Cardiac muscle cell (in vitro differentiated cells and primary cell): ENCODE results near the gene MTPN. TPM values are rescaled to one million over a fixed set of nuclear protein-coding genes. Genes with fewer than 3 reads are reported as not detected.

Source experiments
- DNase-seq, 2 donors: peaks; one replicate each; pipeline versions ENCODE4 v3.0.0 to v3.0.0-alpha.2; 2010 to 2017; ENCODE audit warnings: low read depth in 1 of 2, low spot score in 1 of 2
- H3K27ac ChIP-seq: fragments of 200-600 bp; sonication (generic); 2 replicates; pipeline ENCODE4 v1.5.1; 2016
- H3K27me3 ChIP-seq: fragments of 200-600 bp; sonication (generic); 2 replicates; pipeline ENCODE4 v1.6.0; 2016; ENCODE audit warnings: control low read depth
- H3K36me3 ChIP-seq: fragments of 200-600 bp; sonication (generic); 2 replicates; pipeline ENCODE4 v1.5.1; 2016; ENCODE audit warnings: control low read depth
- H3K4me1 ChIP-seq: fragments of 200-600 bp; sonication (generic); 2 replicates; pipeline ENCODE4 v1.8.1; 2017; ENCODE audit warnings: low read depth, mild to moderate bottlenecking, mixed run types
- H3K4me3 ChIP-seq: fragments of 200-600 bp; sonication (generic); 2 replicates; pipeline ENCODE4 v1.5.1; 2016; ENCODE audit warnings: mild to moderate bottlenecking
- H3K9me3 ChIP-seq: fragments of 200-600 bp; sonication (generic); 2 replicates; pipeline ENCODE4 v1.5.1; 2017; ENCODE audit warnings: low read depth, mild to moderate bottlenecking, control low read depth
- polyA plus RNA-seq: library from polyadenylated mRNA; unstranded; fragments of >200 nt; fragmentation: Nextera tagmentation; extraction: Ambion mirVana; gene quantifications from 2 replicates; pipeline ENCODE4 v1.2.1, GENCODE V29; 2016
- total RNA-seq: library from RNA; depleted of rRNA; stranded (reverse); fragments of >200 nt; gene quantifications from 2 replicates; pipeline ENCODE4 v1.2.3, GENCODE V29; 2016
- TF ChIP-seq, protein P1 (sequence below): IDR thresholded peaks from 2 replicates; pipeline ENCODE4 v1.5.1; 2012; ENCODE audit warnings: low read depth, mild to moderate bottlenecking, low read length

Gene MTPN
- total and polyA plus RNA-seq, 2 experiments from 2014 or later: 86.1 to 110 TPM

DNA sequence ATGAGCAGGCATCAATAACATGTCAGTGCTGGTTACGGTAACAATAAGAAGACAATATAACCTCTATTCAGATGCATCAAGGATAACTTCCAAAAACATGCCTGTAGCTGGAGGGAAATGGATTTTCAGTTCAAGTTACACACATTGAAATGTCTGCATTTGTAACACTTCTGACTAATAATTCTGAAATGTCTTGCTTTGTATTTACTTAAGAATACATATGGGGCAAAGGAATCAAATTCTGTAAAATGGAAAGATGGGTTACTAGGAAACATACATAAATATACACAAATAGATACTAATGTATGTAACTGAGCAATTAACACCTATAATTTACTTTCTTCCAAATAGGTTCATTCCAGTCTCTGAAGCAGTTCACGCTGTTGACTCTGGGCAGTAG lies 18.6 kb upstream of the MTPN start:
- Histone ChIP-seq H3K9me3 (no peaks in the 10 kb centered on the region), H3K27ac (no peak overlapping the region), H3K4me3 (no peak overlapping the region), H3K4me1 (no peaks in the 10 kb centered on the region), H3K27me3 (no peaks in the 10 kb centered on the region), H3K36me3 (no peaks in the 10 kb centered on the region)
- TF ChIP-seq, protein P1, sequence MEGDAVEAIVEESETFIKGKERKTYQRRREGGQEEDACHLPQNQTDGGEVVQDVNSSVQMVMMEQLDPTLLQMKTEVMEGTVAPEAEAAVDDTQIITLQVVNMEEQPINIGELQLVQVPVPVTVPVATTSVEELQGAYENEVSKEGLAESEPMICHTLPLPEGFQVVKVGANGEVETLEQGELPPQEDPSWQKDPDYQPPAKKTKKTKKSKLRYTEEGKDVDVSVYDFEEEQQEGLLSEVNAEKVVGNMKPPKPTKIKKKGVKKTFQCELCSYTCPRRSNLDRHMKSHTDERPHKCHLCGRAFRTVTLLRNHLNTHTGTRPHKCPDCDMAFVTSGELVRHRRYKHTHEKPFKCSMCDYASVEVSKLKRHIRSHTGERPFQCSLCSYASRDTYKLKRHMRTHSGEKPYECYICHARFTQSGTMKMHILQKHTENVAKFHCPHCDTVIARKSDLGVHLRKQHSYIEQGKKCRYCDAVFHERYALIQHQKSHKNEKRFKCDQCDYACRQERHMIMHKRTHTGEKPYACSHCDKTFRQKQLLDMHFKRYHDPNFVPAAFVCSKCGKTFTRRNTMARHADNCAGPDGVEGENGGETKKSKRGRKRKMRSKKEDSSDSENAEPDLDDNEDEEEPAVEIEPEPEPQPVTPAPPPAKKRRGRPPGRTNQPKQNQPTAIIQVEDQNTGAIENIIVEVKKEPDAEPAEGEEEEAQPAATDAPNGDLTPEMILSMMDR: no peak
- no peak for DNase-seq

DNA sequence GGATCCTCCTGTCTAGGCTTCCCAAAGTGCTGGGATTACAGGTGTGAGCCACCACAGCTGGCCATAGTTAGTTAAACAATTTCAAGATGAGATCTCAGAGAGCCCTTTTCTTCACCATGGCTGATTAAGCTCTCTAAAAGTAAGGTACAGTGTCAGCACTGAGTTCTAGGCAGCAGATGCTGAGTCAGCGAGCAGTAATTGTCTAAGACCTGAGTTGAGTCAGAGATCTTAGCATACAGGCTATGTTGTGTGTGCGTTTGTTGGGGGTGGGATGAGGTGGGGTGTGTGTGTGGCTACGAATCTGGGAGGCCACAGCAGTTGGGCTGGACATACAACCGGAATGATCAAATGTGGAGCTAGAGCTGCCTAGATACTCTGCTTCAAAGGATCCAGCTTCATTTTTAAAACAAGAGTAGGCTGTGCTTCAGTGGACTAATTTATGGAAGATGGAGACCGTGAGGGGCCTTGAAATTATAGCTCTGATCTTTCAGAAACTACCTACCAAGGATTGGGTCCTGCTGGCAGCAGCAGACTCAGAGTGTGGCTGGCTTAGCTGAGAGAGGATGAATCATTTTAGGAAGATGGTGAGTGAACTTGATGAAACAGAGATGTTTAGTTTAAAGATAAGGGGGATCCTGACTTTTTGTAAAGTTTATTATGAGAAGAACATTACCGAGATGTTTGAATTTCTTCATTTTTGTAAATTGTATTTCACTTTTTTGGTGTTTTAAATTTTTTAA lies 17.5 kb upstream of the MTPN start:
- no peak overlapping the region for H3K27ac ChIP-seq
- TF ChIP-seq, protein P1: no peak
- H3K27me3 ChIP-seq: no peaks in the 10 kb centered on the region
- DNase-seq: peak in 1 of 2 donors; percentile 52
- no peak overlapping the region for H3K4me3 ChIP-seq
- peaks cover 4% of the 10 kb centered on the region for H3K4me1 ChIP-seq
- no peaks in the 10 kb centered on the region for H3K9me3 ChIP-seq
- H3K36me3 ChIP-seq: no peaks in the 10 kb centered on the region

DNA sequence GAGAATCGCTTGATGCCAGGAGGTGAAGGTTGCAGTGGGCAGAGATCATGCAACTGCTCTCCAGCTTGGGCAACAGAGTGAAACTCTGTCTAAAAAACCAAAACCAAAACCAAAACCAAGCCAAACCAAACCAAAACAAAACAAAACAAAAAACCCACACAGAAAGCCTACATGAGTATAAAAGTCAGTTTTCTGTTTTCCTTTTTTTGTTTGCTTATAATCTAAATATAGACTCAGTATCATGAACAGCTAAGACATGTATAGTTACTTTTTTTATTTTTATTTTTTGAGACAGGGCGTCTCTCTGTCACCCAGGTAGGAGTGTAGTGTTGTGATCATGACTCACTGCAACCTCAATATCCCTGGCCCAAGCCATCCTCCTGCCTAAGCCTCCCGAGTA lies 16.8 kb upstream of the MTPN start:
- Histone ChIP-seq H3K4me1 (peaks cover 4% of the 10 kb centered on the region), H3K27ac (no peak overlapping the region), H3K4me3 (no peak overlapping the region), H3K9me3 (no peaks in the 10 kb centered on the region), H3K27me3 (no peaks in the 10 kb centered on the region), H3K36me3 (no peaks in the 10 kb centered on the region)
- no peak for DNase-seq
- TF ChIP-seq, protein P1: no peak

DNA sequence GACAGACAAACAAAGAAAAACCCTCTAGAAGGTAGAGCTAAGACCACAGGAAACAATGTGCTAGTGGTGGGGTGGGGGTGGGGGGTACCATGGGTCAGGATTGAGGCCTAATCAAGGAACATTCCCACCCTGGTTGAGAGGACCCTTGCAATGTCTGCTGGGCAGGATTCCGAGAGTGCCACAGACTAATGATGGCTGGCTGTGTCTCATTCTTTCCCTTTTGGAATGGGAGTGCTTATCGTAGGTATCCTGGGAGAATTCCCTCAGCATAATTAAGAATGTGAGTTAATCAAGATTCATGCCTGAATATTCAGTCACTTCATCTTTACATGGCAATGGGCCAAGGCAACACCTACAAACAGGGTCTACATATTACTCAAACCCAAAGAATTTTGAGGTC lies 14.7 kb upstream of the MTPN start:
- Histone ChIP-seq H3K9me3 (no peaks in the 10 kb centered on the region), H3K4me3 (no peak overlapping the region), H3K27ac (no peak overlapping the region), H3K27me3 (no peaks in the 10 kb centered on the region), H3K36me3 (no peaks in the 10 kb centered on the region), H3K4me1 (peaks cover 4% of the 10 kb centered on the region)
- DNase-seq: no peak
- TF ChIP-seq, protein P1: no peak

DNA sequence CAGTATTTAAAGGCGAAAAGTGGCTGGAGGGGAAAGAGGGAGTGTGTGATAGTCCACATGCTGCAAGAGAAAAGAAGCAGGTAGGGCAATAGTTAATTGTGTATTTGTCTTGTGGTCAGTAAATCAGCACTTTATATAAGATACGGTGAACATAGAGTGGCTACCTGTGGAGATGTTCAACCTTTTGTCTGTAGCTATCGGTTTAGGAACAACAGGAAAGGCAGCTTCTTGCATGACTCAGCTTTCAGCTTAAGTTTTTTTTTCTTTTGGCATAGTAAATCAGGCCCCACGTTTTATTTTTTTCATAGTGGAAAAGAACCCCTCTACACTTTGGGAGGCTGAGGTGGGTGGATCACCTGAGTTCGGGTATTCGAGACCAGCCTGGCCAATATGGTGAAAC lies 14.2 kb upstream of the MTPN start:
- Histone ChIP-seq H3K4me3 (no peak overlapping the region), H3K9me3 (no peaks in the 10 kb centered on the region), H3K27ac (no peak overlapping the region), H3K4me1 (peaks cover 4% of the 10 kb centered on the region), H3K36me3 (no peaks in the 10 kb centered on the region), H3K27me3 (no peaks in the 10 kb centered on the region)
- no peak for DNase-seq
- TF ChIP-seq, protein P1: no peak
